Measurements from ENCODE around the gene ITGB4. TPM values are rescaled to one million over a fixed set of nuclear protein-coding genes. Genes with fewer than 3 reads are reported as not detected.
"Not testable (repeated sequence)": the region's sequence is repeated elsewhere in the genome, so short reads cannot be mapped to it uniquely, and the experiment has no call there.

ITGB4 gene
- total RNA-seq, 1 donor from 2014 or later, result 34.4 TPM

- DNase-seq, result no peak
These were observed 33.3 kb downstream of the ITGB4 start for GRCh38 chr17:75754378-75755204.

DNA sequence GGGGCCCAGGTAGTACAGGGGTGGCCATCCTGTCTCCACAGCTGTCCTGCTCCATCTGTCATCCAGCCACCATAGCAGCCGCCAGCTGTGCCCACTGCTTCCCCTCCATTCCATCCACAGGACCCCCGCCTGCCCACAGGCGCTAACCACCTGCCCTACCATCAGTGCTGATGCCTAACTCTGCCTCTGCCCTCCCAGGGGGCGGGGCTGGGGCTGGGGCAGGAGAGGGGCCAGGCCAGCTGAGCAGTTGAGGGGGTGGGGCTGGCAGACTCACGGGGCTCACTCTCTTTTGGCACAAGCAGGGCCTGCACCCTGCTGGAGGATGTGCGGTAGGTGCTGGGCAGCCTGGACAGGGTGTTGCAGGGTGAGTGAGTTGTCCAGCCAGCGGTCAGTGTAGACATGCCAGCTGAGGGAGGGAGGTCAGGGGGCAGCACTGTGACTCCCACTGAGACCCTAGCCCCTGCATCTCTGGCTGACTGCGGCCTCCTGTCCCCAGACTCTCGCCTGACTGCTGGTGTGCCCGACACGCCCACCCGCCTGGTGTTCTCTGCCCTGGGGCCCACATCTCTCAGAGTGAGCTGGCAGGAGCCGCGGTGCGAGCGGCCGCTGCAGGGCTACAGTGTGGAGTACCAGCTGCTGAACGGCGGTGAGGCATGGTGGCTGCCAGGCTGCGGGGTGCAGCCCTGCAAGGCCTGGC, 34.1 kb downstream of the ITGB4 start:
- DNase-seq, result no peak

DNA sequence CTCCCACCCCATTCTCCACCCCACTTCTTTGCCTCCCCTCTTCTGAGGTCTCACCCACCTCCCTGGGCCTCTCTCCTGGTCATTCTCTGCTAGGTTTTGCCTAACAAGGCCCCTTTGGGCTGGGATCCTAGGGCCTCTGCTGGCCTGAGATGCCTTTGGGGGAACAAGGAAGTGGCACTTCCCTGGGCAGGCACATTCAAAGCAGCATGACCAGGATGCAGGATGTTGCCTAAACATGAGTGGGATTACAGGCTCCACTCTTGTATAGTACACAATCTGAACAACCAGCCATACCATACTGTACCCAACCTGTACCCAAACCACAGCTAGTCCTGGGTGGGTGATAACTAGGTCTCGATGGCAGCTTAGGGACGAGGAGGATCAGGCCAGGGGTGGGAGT, 34.7 kb downstream of the ITGB4 start:
- DNase-seq, result no peak

DNA sequence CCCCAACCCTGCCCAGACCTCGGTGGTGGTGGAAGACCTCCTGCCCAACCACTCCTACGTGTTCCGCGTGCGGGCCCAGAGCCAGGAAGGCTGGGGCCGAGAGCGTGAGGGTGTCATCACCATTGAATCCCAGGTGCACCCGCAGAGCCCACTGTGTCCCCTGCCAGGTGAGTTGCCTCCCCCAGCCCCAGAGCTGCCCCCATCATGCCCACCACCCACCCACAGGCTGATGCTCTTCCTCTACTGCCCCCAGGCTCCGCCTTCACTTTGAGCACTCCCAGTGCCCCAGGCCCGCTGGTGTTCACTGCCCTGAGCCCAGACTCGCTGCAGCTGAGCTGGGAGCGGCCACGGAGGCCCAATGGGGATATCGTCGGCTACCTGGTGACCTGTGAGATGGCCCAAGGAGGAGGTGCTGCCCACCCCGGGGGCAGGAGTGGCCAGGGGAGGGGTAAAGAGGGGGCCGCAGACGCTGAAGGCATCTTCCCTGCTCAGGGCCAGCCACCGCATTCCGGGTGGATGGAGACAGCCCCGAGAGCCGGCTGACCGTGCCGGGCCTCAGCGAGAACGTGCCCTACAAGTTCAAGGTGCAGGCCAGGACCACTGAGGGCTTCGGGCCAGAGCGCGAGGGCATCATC, 35.3 kb downstream of the ITGB4 start:
- DNase-seq, result no peak

DNA sequence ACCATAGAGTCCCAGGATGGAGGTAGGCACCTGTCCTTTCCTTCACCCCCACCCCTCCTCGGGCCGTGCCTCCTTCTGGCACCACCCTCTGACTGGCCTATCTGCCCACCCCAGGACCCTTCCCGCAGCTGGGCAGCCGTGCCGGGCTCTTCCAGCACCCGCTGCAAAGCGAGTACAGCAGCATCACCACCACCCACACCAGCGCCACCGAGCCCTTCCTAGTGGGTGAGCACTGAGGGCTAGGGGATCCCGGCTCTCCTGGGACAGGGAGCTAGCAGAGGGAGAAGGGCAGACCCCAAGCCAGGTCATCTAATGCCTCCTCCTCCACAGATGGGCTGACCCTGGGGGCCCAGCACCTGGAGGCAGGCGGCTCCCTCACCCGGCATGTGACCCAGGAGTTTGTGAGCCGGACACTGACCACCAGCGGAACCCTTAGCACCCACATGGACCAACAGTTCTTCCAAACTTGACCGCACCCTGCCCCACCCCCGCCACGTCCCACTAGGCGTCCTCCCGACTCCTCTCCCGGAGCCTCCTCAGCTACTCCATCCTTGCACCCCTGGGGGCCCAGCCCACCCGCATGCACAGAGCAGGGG, 35.9 kb downstream of the ITGB4 start:
- DNase-seq, result no peak

- peak; percentile 42 for DNase-seq
These were observed 37.1 kb downstream of the ITGB4 start for GRCh38 chr17:75758131-75758905.

DNA sequence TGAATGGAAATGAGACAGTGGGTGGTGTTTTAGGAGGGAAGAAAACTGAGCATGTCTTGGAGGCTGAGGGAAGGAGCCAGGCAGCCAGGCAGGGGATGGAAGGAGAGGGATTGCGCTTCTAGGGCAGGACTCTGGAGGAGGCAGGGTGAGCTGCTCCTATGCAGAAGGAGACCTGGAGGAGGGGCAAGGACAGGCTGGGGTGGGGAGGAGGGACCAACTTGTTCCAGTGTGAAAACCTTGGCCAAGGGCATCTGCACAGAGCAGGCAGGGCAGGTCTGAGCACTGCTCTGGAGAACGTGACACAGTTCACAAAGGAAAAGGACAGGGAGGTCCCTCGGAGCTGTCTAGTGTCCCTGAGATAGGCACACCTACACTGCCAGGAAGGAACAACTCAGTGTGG, 38.2 kb downstream of the ITGB4 start:
- no peak for DNase-seq

GRCh38 chr17:75759978-75760640, 38.9 kb downstream of the ITGB4 start:
- DNase-seq, result not testable (repeated sequence)

DNA sequence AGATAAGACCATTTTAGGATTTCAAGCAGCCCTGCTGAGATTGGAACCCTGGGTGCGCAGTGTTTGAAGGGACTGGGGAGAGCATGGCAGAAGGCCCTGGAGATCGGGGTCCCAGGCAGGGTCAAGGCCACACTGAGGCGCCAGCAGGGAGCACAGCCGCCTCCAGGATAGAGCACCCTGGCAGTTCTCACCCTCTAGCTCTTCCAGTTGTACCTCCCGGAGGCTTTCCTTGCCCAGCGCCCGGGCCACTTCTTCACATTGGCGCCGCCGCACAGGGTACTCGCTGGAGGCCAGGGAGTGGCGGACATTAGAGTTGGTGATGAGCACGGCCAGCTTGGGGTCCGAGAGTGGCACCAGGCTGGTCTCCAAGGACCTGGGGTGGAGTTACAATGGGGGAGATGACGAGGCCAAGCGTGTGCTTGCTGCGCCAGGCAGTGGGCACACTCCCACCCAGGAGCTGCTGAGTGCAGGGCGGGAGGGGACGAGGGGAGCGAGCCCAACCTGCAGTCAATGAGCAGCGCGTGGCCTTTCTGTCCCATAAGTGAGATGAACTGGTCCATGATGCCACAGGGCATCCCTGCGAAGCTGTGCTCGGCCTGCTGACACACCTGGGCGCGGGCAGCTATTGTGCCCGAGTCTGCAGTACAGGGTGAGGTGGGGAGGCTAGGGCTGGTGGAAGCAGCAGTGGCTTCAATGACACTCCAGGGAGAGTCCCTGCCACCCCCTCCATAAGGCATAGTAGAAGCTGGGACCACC, 41.4 kb downstream of the ITGB4 start:
- DNase-seq, result no peak

GRCh38 chr17:75763269-75763607, 42.0 kb downstream of the ITGB4 start:
- no peak for DNase-seq

DNA sequence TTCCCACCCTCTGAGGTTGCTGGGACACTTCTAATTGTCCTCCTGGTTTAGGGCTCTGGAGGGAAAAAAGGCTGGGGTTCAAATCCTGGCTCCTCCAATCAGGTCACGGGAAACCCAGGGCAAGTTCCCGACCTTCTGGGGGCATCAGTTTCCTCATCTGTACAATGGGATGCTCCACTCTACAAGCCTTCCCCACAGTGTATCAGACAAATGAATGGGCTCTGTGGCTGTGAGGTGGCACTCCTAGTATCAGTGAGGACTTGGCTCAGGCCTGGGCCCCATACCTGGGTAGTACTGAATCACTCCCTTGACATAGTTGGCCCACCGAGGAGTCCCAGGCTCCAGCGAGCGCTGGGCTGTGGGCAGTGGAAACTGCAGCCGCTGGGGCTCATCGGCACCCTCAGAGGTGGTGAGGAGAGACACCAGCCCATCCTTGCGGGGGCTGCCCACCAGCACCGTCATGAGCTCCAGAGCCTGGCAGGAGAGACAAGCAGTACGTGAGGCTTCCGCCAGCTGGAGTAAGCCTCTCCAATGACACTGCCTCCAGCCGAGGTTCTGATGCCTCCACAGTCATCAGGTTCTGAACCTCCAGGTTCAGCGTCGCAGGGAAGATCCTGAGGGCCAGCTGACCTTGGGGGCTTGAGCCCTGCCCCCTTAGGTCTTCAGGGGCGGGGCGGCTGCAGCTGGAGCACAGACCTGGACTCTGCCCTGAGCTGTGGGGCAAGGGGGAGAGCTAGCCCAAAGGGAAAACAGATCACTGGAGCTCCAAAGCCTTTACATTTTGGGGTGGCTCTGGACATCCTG, 42.6 kb downstream of the ITGB4 start:
- DNase-seq, result no peak

GRCh38 chr17:75764417-75764710, 43.1 kb downstream of the ITGB4 start:
- no peak for DNase-seq

GRCh38 chr17:75764711-75765421, 43.6 kb downstream of the ITGB4 start, which contains the start of gene GALK1:
GALK1 (minus strand) TSS chr17:75765192; CDS start chr17:75765136, 56 bp downstream.
- peak; percentile 72 for DNase-seq

GRCh38 chr17:75765981-75766380, 44.7 kb downstream of the ITGB4 start:
- DNase-seq, result no peak

- DNase-seq, result no peak
These were observed 46.6 kb downstream of the ITGB4 start for GRCh38 chr17:75767881-75768280.

GRCh38 chr17:75769536-75769935, 48.3 kb downstream of the ITGB4 start:
- DNase-seq, result no peak

GRCh38 chr17:75771334-75772281, 50.3 kb downstream of the ITGB4 start:
- DNase-seq, result peak; percentile 64

DNA sequence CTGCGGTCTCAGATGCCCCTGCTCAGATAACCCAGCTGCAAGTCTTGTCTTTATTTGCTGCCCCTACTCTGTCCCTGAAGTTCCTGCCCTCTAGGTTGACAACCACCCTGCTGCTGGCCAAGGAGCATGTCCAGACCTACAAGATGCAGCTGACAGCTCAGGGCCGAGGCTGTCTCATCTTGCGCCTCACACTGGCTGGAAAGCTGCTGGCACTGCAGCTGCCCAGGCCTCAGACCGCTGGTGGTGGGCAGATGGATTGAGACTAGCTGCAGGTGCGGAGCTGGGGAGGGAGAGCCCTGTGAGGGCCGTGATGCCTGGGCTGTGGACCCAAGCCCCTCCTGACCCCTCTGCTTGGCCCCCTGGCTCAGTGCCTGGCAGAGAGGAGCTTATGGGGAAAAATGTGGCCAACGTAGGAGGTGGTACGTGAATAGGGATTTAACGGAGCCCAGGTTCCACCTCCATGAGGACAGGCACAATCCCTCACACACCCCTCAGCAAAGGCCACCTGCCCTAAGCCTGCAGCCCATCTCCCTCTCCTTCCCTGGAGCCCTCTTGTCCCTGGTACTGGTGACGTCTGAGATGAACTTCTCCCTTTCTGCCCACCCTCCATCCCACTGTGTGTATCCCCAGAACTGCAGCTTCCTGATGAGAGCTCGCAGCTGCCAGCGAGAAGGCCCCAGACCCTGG, 52.0 kb downstream of the ITGB4 start:
- DNase-seq, result no peak

Data from dermis blood vessel endothelial cell (primary cell).